Left lung (tissue), 14 donors: ENCODE results near the gene RAB3A. TPM values are rescaled to one million over a fixed set of nuclear protein-coding genes. Genes with fewer than 3 reads are reported as not detected.

Experiments used
- ATAC-seq: fragments of 200-7000 bp; cut with Tn5 transposase; one replicate; pipeline ENCODE4 v1.9.1; 2020; ENCODE audit warnings: moderate library complexity
- DNase-seq, 4 donors: peaks; one replicate each; pipeline ENCODE4 v3.0.0-alpha.2; 2013 to 2020
- H3K27ac ChIP-seq, 2 donors: fragments of 200-600 bp; sonication (generic) in 1 of 2; one replicate each; pipeline versions ENCODE4 v1.5.0 to v1.8.0; 2020 to 2021
- H3K27me3 ChIP-seq, 2 donors: fragments of 200-600 bp; sonication (generic) in 1 of 2; one replicate each; pipeline versions ENCODE4 v1.5.0 to v1.8.0; 2020 to 2021
- H3K36me3 ChIP-seq, 2 donors: fragments of 200-600 bp; sonication (generic) in 1 of 2; one replicate each; pipeline versions ENCODE4 v1.5.0 to v1.8.0; 2020 to 2021
- H3K4me1 ChIP-seq, 2 donors: fragments of 200-600 bp; one replicate each; pipeline ENCODE4 v1.8.0; 2021
- H3K4me3 ChIP-seq, 2 donors: fragments of 200-600 bp; sonication (generic) in 1 of 2; one replicate each; pipeline versions ENCODE4 v1.5.0 to v1.8.0; 2020 to 2021; ENCODE audit warnings: mild to moderate bottlenecking in 1 of 2
- H3K9me3 ChIP-seq, 2 donors: fragments of 200-600 bp; sonication (generic) in 1 of 2; one replicate each; pipeline versions ENCODE4 v1.5.0 to v1.8.0; 2020 to 2021
- intact Hi-C, 2 donors: fragments of 100-400 bp; cut with DNase I; formaldehyde crosslinking; loops; one replicate each; pipeline versions ENCODE4 v1.11.2 to v1.14.2; 2022
- long read RNA-seq, 12 donors: library from polyadenylated mRNA in 2 of 12; unstranded in 2 of 12; transcript quantifications; one replicate each; pipeline ENCODE4 v2.0.0 and lab custom pipeline, GENCODE V29; 2019 to 2026
- polyA plus RNA-seq, 6 donors: library from polyadenylated mRNA; unstranded; fragments of 120-200 nt; gene quantifications; one replicate each; pipeline ENCODE4 v1.2.1, GENCODE V29; 2013; ENCODE audit not compliant: insufficient read length in 6 of 6
- total RNA-seq, 2 donors: library from RNA; stranded (reverse); fragmentation: NEBNext Ultra II Directional; extraction: Animal tissue kit (Norgen Biotek cat#: 25700); gene quantifications; one replicate each; pipeline ENCODE4 v1.2.1, GENCODE V29; 2021
- TF ChIP-seq, protein P1 (sequence below), 2 donors: fragments of 200-600 bp; sonication (generic) in 1 of 2; IDR thresholded peaks; one replicate each; pipeline versions ENCODE4 v1.5.0 to v1.8.0; 2021; ENCODE audit warnings: antibody characterized with exemption in 2 of 2
- donor health status: DM: no; HTN: yes; CAD: no.
- donor health status: DM: no; HTN: no; CAD: no.

RAB3A gene
- total RNA-seq, result 1 to 10 TPM; 3.1 to 4.4 TPM
- 1 to 10 TPM; 3.5 to 6.2 (median 4.4) TPM for polyA plus RNA-seq
- long read RNA-seq, donor 1, partial matches to known transcripts, result 0 of 2 reads
- long read RNA-seq, donor 1, other reads (novel, unspliced or antisense), result 0 of 2 reads
- long read RNA-seq, donor 2, partial matches to known transcripts, result 0 of 1 reads
- long read RNA-seq, donor 2, other reads (novel, unspliced or antisense), result 0 of 1 reads
- long read RNA-seq, donor 3, partial matches to known transcripts, result 0 of 5 reads
- long read RNA-seq, donor 3, other reads (novel, unspliced or antisense), result 0 of 5 reads
- long read RNA-seq, donor 4, result 0 reads
- long read RNA-seq, donor 5, result 0 reads
- long read RNA-seq, donor 6, result 0 reads
- long read RNA-seq, donor 7, partial matches to known transcripts, result 0 of 2 reads
- long read RNA-seq, donor 7, other reads (novel, unspliced or antisense), result 0 of 2 reads
- long read RNA-seq, donor 8, partial matches to known transcripts, result 0 of 3 reads
- long read RNA-seq, donor 8, other reads (novel, unspliced or antisense), result 0 of 3 reads
- long read RNA-seq, donor 9, result 0 reads
- long read RNA-seq, donor 10, result 0 reads
- long read RNA-seq, donor 11, result 0 reads
- long read RNA-seq, donor 12, partial matches to known transcripts, result 0 of 3 reads
- long read RNA-seq, donor 12, other reads (novel, unspliced or antisense), result 0 of 3 reads

DNA sequence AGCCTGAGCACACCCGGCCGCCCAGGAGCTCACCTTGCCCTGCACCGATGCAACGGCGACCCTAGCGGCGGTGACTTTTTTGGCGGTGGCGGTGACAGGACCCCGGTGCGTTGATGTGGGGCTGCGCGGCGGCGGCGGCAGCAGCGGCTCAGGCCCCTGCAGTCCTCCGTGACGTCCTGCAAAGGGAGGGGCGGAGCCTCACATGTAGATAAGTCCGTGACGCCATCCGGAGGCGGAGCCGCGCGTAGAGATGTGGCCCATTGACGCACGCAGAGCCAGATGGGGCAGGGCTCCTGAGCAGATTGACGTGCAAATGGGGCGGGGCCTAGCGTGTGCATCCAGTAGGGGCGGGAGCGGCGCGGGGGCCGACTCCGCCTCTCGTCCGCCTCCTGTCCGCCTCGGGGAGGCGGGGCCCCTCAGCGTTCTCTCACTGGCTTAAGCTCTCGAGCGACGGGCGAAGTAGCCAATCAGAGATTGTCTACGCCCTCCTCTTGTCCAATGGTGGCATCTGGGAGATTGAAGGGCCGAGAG lies at the start of gene RAB3A:
Gene RAB3A (minus strand): TSS at position 180 of the 531 bp plus-strand sequence. CDS start 1,302 bp downstream, outside the sequence.
- Histone ChIP-seq H3K4me3 (peak within 1 kb of the TSS; percentile 56 to 66), H3K36me3 (peaks cover 0 to 16% of the 10 kb centered on the region in 2 donors), H3K27ac (peak within 1 kb of the TSS; percentile 90 to 98), H3K27me3 (peaks cover 0 to 20% of the 10 kb centered on the region in 2 donors), H3K4me1 (peaks cover 9 to 34% of the 10 kb centered on the region in 2 donors), H3K9me3 (no peaks in the 10 kb centered on the region)
- intact Hi-C loops, result loop anchor here in 1 of 2 donors (10.0 kb wide), 1 partner anchor 51 kb away; a partner anchor contains a TSS
- peak; percentile 100 for DNase-seq
- TF ChIP-seq, protein P1, sequence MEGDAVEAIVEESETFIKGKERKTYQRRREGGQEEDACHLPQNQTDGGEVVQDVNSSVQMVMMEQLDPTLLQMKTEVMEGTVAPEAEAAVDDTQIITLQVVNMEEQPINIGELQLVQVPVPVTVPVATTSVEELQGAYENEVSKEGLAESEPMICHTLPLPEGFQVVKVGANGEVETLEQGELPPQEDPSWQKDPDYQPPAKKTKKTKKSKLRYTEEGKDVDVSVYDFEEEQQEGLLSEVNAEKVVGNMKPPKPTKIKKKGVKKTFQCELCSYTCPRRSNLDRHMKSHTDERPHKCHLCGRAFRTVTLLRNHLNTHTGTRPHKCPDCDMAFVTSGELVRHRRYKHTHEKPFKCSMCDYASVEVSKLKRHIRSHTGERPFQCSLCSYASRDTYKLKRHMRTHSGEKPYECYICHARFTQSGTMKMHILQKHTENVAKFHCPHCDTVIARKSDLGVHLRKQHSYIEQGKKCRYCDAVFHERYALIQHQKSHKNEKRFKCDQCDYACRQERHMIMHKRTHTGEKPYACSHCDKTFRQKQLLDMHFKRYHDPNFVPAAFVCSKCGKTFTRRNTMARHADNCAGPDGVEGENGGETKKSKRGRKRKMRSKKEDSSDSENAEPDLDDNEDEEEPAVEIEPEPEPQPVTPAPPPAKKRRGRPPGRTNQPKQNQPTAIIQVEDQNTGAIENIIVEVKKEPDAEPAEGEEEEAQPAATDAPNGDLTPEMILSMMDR (IDR thresholded peaks at IDR 0.05), result no peak
- peak; percentile 94 for ATAC-seq

DNA sequence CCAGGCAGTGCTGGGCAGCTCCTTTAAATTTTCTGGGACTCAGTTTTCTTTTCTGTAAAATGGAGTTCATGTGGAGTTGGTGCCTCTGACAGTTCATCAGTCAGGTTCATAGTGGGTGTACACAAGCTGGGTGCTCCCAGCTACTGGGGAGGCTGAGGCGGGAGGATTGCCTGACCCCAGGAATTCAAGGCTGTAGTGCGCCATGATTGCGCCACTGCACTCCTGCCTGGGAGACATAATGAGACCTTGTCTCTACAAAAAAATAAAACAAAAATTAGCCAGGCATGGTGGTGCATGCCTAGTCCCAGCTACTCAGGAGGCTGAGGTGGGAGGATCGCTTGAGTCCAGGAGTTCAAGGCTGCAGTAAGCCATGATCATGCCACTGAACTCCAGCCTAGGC lies 49.3 kb upstream of the RAB3A start:
- no peaks in the 10 kb centered on the region for H3K4me1 ChIP-seq
- intact Hi-C loops, result loop anchor here in 1 of 2 donors (10.0 kb wide), 1 partner anchor 48 kb away; the partner anchor contains the start of gene RAB3A
- ATAC-seq (no peak), DNase-seq (no peak)
- peaks cover 0 to 9% of the 10 kb centered on the region in 2 donors for H3K36me3 ChIP-seq
- H3K27ac ChIP-seq, result no peak overlapping the region
- TF ChIP-seq, protein P1 (IDR thresholded peaks at IDR 0.05), result no peak
- H3K27me3 ChIP-seq, result peaks cover 0 to 26% of the 10 kb centered on the region in 2 donors
- H3K9me3 ChIP-seq, result no peaks in the 10 kb centered on the region
- H3K4me3 ChIP-seq, result no peak overlapping the region

- Histone ChIP-seq H3K4me3 (no peak overlapping the region), H3K9me3 (no peaks in the 10 kb centered on the region), H3K36me3 (peaks cover 0 to 4% of the 10 kb centered on the region in 2 donors), H3K27me3 (peaks cover 0 to 26% of the 10 kb centered on the region in 2 donors), H3K27ac (no peak overlapping the region), H3K4me1 (no peaks in the 10 kb centered on the region)
- intact Hi-C loops, result loop anchor here in 1 of 2 donors (10.0 kb wide), 1 partner anchor 48 kb away; the partner anchor contains the start of gene RAB3A
- DNase-seq, result no peak
- no peak for ATAC-seq
- TF ChIP-seq, protein P1 (IDR thresholded peaks at IDR 0.05), result no peak
Measured at GRCh38 chr19:18252370-18252717, 48.5 kb upstream of the RAB3A start.

GRCh38 chr19:18251587-18252369 lies 47.9 kb upstream of the RAB3A start:
- DNase-seq (peak; percentile 67 to 85 (median 74)), ATAC-seq (peak; percentile 66)
- H3K4me1 ChIP-seq, result no peaks in the 10 kb centered on the region
- H3K4me3 ChIP-seq, result no peak overlapping the region
- TF ChIP-seq, protein P1 (IDR thresholded peaks at IDR 0.05), result peak; percentile 89 to 90
- no peaks in the 10 kb centered on the region for H3K36me3 ChIP-seq
- no peaks in the 10 kb centered on the region for H3K9me3 ChIP-seq
- H3K27me3 ChIP-seq, result peaks cover 0 to 26% of the 10 kb centered on the region in 2 donors
- intact Hi-C loops, result loop anchor here in 1 of 2 donors (10.0 kb wide), 1 partner anchor 47 kb away; the partner anchor contains the start of gene RAB3A
- no peak overlapping the region for H3K27ac ChIP-seq
